GM10248 (cell line): ENCODE data around the gene KCNK3.

Source experiments
- CTCF ChIA-PET: fragments of 300-600 bp; sonication (Branson Sonifier 250); formaldehyde crosslinking; extraction: SDS; loops from one replicate; lab custom pipeline; 2021; ENCODE audit warnings: antibody characterized with exemption; lab: Yijun Ruan, JAX
- POLR2A ChIA-PET: fragments of 350-650 bp; sonication (Branson Sonifier 250); formaldehyde crosslinking; extraction: SDS; loops from one replicate; lab custom pipeline; 2020; ENCODE audit warnings: antibody characterized with exemption; lab: Yijun Ruan, JAX
- DNase-seq: peaks from one replicate; pipeline ENCODE4 v3.0.0; 2012; ENCODE audit errors: extremely low spot score
- TF ChIP-seq, protein P1 (sequence below): IDR thresholded peaks from 2 replicates; pipeline ENCODE4 v1.5.1; 2012; ENCODE audit warnings: mild to moderate bottlenecking, low read depth; ENCODE audit errors: extremely low read depth, missing control alignments, control extremely low read depth

Gene KCNK3

DNA sequence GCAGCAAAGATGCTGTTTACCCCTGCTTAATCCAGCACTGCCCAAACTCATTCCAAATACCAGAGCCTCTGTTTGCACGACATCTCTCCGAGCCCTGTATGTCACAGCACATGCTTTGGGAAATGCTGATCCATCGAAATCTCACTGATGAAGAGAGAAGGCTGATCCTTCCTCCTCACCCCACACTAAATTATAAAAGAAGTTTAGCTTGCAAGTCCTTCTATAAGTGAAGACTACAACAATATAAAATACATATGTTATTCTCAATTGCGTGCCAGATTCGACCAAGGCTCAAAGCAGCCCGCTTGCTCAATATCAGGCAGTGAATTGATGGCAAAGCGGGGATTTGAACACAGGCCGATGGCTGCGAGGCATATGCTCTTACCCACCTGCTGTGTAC, 40.9 kb downstream of the KCNK3 start:
- DNase-seq = no peak
- POLR2A ChIA-PET = no interaction called here
- TF ChIP-seq, protein P1, sequence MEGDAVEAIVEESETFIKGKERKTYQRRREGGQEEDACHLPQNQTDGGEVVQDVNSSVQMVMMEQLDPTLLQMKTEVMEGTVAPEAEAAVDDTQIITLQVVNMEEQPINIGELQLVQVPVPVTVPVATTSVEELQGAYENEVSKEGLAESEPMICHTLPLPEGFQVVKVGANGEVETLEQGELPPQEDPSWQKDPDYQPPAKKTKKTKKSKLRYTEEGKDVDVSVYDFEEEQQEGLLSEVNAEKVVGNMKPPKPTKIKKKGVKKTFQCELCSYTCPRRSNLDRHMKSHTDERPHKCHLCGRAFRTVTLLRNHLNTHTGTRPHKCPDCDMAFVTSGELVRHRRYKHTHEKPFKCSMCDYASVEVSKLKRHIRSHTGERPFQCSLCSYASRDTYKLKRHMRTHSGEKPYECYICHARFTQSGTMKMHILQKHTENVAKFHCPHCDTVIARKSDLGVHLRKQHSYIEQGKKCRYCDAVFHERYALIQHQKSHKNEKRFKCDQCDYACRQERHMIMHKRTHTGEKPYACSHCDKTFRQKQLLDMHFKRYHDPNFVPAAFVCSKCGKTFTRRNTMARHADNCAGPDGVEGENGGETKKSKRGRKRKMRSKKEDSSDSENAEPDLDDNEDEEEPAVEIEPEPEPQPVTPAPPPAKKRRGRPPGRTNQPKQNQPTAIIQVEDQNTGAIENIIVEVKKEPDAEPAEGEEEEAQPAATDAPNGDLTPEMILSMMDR = no peak
- CTCF ChIA-PET = interaction anchor here (1.1 to 4.5 kb wide), 3 partner anchors 8 to 13 kb away, joined by 3 to 26 read pairs (median 3); no protein-coding TSS in a partner anchor

DNA sequence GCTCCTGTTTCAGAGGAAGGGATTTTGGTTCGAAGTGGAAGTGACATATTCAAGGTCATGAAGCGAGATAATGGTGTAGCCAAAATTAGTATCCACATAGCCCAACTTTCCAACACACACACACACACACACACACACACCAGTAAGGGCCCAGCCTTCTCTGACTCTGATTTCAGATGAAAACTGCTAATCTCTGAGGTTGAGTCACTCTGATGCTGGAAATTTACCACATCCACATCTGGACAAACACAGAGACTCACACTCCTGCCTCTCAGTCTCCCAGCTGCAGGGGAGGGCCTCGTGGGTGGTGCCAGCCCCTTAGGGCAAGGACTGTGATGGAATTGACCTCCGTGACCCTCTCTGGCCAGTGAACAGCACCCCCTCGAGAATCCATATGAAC, 42.6 kb downstream of the KCNK3 start:
- TF ChIP-seq, protein P1 = no peak
- no peak for DNase-seq
- CTCF ChIA-PET = interaction anchor here (4.5 kb wide), 1 partner anchor 11 kb away, joined by 26 read pairs; no protein-coding TSS in a partner anchor
- POLR2A ChIA-PET = no interaction called here

DNA sequence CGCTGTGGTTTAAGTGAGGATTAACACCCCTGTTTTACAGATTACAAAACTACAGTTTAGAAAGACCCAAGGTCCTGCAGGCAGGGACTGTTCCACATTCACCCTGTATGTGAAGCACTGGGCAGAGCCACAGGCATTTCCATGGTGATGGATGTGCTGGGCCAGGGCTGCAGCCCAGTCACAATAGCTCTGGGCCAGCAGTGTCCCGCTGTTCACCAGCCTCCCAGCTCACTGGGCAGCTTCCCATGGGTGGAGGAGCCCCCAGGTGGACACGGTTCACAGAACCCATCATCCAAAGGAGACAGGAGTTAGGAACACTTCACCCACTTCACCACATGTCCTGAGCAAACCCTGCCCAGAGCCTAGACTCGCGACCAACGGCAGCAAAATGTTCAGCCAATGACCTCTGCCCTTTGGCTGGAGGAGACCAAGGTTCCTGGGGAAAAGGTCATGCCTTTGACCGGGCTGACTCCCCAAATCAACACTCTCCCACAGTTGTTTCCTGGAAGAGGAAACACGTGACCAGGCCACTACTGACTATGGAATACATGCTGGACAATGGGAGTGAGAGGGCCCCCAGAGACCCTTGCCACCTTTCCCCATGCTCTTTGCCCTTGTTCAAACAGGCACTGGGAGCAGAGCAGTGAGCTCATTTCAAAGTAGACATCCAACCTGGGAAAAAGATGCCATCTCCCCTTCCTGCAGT, 43.5 kb downstream of the KCNK3 start:
- TF ChIP-seq, protein P1 = no peak
- ChIA-PET POLR2A (no interaction called here), CTCF (interaction anchor here (4.5 kb wide), 1 partner anchor 10 kb away, joined by 26 read pairs; no protein-coding TSS in a partner anchor)
- DNase-seq = no peak

DNA sequence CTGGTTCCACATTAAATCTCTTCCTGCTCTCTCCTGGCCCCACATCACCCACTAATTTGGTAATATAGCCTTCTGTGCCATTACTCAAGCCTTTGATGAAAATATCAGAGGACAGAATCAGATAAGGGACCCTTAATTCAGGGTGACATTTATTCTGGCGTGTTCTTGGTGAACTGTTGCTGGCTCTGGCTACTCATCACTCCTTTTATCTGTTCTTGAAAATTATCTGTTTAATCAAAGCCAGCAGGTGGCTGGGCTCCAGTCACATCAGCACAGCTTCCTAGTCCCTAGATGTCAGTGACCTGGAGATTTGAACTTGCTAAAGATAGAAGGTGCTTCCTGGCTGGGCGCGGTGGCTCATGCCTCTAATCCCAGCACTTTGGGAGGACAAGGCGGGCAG, 44.7 kb downstream of the KCNK3 start:
- CTCF ChIA-PET = interaction anchor here (1.6 to 4.5 kb wide), 2 partner anchors 9 to 131 kb away, joined by 5 to 26 read pairs; no protein-coding TSS in a partner anchor
- TF ChIP-seq, protein P1 = no peak
- DNase-seq = no peak
- POLR2A ChIA-PET = no interaction called here

DNA sequence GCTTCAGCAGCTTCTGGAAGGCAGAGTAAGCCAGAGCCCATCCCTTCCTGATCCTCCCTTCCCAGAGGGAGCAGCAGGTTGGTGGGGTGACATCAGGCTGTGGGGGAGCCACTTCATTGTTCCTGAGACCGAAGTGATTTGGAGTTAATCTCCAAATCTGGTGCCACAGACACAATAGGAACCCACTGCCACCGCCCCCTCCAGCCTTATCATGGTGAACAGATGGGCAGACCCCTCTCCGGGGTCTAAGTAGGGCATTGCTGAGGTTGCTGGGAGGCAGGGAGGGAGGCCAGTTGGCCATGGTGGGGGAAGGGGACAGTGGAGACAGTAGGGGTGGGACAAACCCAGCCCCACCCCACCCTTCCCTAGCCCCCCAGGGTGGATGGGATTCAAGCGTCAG, 46.0 kb downstream of the KCNK3 start:
- DNase-seq = no peak
- ChIA-PET CTCF (interaction anchor here (1.0 to 1.6 kb wide), 2 partner anchors 8 to 133 kb away, joined by 5 read pairs; no protein-coding TSS in a partner anchor), POLR2A (no interaction called here)
- TF ChIP-seq, protein P1 = no peak

DNA sequence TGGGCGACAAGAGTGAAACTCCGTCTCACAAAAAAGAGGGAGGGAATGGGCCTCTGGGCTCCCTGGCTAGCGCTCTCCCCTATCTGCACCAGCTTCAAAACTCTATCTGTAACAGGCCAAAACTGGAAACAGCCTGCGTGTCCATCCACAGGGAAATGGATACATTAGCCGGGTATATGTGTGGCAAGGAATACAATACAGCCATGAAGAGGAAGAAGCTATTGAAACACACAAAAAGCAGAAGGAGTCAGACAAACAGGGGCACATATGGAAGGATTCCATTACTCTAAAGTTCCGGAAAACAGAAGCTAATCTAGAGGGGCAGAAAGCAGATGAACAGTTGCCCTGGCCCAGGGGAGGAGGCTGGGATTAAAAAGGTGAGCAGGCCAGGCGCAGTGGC, 47.0 kb downstream of the KCNK3 start:
- CTCF ChIA-PET = interaction anchor here (1.2 to 10.4 kb wide), 2 partner anchors 132 to 163 kb away, joined by 3 to 189 read pairs; no protein-coding TSS in a partner anchor
- no peak for DNase-seq
- TF ChIP-seq, protein P1 = no peak
- POLR2A ChIA-PET = no interaction called here
